K562 (cell line): Measurements from ENCODE around the gene MET. TPM values are rescaled to one million over a fixed set of nuclear protein-coding genes. Genes with fewer than 3 reads are reported as not detected.

Source experiments
- ATAC-seq: fragments of 200-7000 bp; cut with Tn5 transposase; 3 replicates; pipeline ENCODE4 v1.9.1; 2020; ENCODE audit warnings: moderate library complexity
- BruUV-seq: library from RNA; stranded (reverse); fragments of 400-500 nt; replicated peaks from 2 replicates; lab custom pipeline; 2021; lab: Mats Ljungman, UMichigan
- CTCF ChIA-PET: fragments of 300-600 bp; formaldehyde crosslinking; extraction: SDS; loops from one replicate; lab custom pipeline; 2021; ENCODE audit warnings: low intra/inter-chr PET ratio; lab: Yijun Ruan, JAX
- POLR2A ChIA-PET: fragments of 300-600, 350-650 bp; sonication (Branson Sonifier 250); formaldehyde crosslinking; extraction: SDS; loops from one replicate; lab custom pipeline; 2021; ENCODE audit warnings: antibody characterized with exemption, inconsistent platforms; lab: Yijun Ruan, JAX
- DNase-seq, 4 experiments: peaks; one replicate each; pipeline versions ENCODE4 v3.0.0 to v3.0.0-alpha.2; 2011 to 2018; ENCODE audit warnings: low spot score in 3 of 4, mixed read lengths in 3 of 4; ENCODE audit errors: extremely low read depth in 1 of 4
- FAIRE-seq: peaks from 2 replicates; lab custom pipeline; 2011; peaks lifted over from hg19 to GRCh38; lab: Jason Lieb, UNC
- H2AFZ ChIP-seq: 2 replicates; pipeline ENCODE4 v1.6.0; 2011; ENCODE audit warnings: low read depth, low read length, control low read depth, inconsistent platforms
- H3K27ac ChIP-seq: fragments of 200-600 bp; 3 replicates; pipeline ENCODE4 v1.8.0; 2011; ENCODE audit warnings: low read depth, mild to moderate bottlenecking, control low read depth, inconsistent platforms, low read length, moderate library complexity, mixed read lengths; ENCODE audit errors: extremely low read depth
- H3K27me3 ChIP-seq, 2 experiments: fragments of 300-600 bp in 1 of 2; 2 replicates in 1 of 2; 3 replicates in 1 of 2; pipeline versions ENCODE4 v1.6.0 to v1.8.0; 2011; ENCODE audit warnings: inconsistent platforms in 2 of 2, low read length in 2 of 2, mild to moderate bottlenecking in 1 of 2, mixed read lengths in 1 of 2, moderate library complexity in 1 of 2; ENCODE audit not compliant: control insufficient read depth in 2 of 2, insufficient read depth in 2 of 2
- H3K36me3 ChIP-seq: fragments of 300-600 bp; 3 replicates; pipeline ENCODE4 v1.8.0; 2011; ENCODE audit warnings: mild to moderate bottlenecking, low read length, inconsistent platforms; ENCODE audit not compliant: control insufficient read depth, insufficient read depth
- H3K4me1 ChIP-seq, 2 experiments: fragments of 200-600 bp in 1 of 2; replicated peaks in 1 of 2; 2 replicates in 1 of 2; 3 replicates in 1 of 2; pipeline versions ENCODE4 v1.5.1 to v1.8.0; 2011; ENCODE audit warnings: inconsistent platforms in 2 of 2, low read length in 2 of 2, mild to moderate bottlenecking in 1 of 2, mixed read lengths in 1 of 2, moderate library complexity in 1 of 2; ENCODE audit not compliant: control insufficient read depth in 2 of 2, insufficient read depth in 2 of 2
- H3K4me2 ChIP-seq: 2 replicates; pipeline ENCODE4 v1.6.1; 2011; ENCODE audit warnings: low read length, control low read depth, inconsistent platforms, mixed read lengths; ENCODE audit not compliant: insufficient read depth
- H3K4me3 ChIP-seq: fragments of 200-600 bp; sonication (generic), shearing (Covaris generic); 2 replicates; pipeline ENCODE4 v1.5.1; 2016; ENCODE audit warnings: control low read depth, inconsistent platforms
- H3K79me2 ChIP-seq: fragments of 200-600 bp; 3 replicates; pipeline ENCODE4 v1.8.0; 2011; ENCODE audit warnings: low read length, inconsistent platforms; ENCODE audit not compliant: control insufficient read depth, insufficient read depth
- H3K9ac ChIP-seq, 2 experiments: 2 replicates each; pipeline versions ENCODE4 v1.6.0 to v1.6.1; 2011; ENCODE audit warnings: low read depth in 2 of 2, low read length in 2 of 2, control low read depth in 1 of 2, inconsistent platforms in 1 of 2, mild to moderate bottlenecking in 1 of 2, mixed read lengths in 1 of 2; ENCODE audit not compliant: insufficient read depth in 1 of 2
- H3K9me1 ChIP-seq: one replicate; pipeline ENCODE4 v1.6.0; 2011; ENCODE audit warnings: inconsistent platforms, mild to moderate bottlenecking, low read length, moderate library complexity; ENCODE audit not compliant: control insufficient read depth, insufficient read depth
- H3K9me3 ChIP-seq: replicated peaks from 2 replicates; pipeline ENCODE4 v1.5.1; 2011; ENCODE audit warnings: low read depth, low read length, inconsistent platforms; ENCODE audit not compliant: control insufficient read depth, insufficient read depth
- H4K20me1 ChIP-seq: replicated peaks from 2 replicates; pipeline ENCODE4 v1.6.1; 2011; ENCODE audit warnings: low read length, inconsistent platforms, mixed read lengths; ENCODE audit not compliant: control insufficient read depth, insufficient read depth
- BHLHE40 ChIP-seq: IDR thresholded peaks from 2 replicates; pipeline ENCODE4 v1.6.1; 2011; ENCODE audit warnings: low read length, improper control_type of control experiment
- CBFA2T3 ChIP-seq: fragments of 450-650 bp; IDR thresholded peaks from 2 replicates; pipeline ENCODE4 v1.6.1; 2017
- CHD2 ChIP-seq: IDR thresholded peaks from 2 replicates; pipeline ENCODE4 v1.6.1; 2011; ENCODE audit warnings: low read depth, low read length
- CREBBP ChIP-seq: IDR thresholded peaks from one replicate; pipeline ENCODE4 v1.6.1; 2012; ENCODE audit warnings: low read depth, mild to moderate bottlenecking, control low read depth, inconsistent platforms, low read length
- EP300 ChIP-seq: IDR thresholded peaks from 2 replicates; pipeline ENCODE4 v1.6.1; 2012; ENCODE audit warnings: low read length, improper control_type of control experiment
- FOSL1 ChIP-seq: fragments of 200-800 bp; sonication (Bioruptor generic); conservative IDR thresholded peaks from 2 replicates; pipeline ENCODE4 v1.6.1; 2016; ENCODE audit warnings: missing genetic modification characterization, missing compliant biosample characterization
- FOXJ2 ChIP-seq: fragments of 200-800 bp; sonication (Bioruptor generic); IDR thresholded peaks from 2 replicates; pipeline ENCODE4 v1.6.1; 2016; ENCODE audit warnings: missing genetic modification characterization, missing compliant biosample characterization
- ILF3 ChIP-seq: fragments of 450-650 bp; IDR thresholded peaks from 2 replicates; pipeline ENCODE4 v1.6.1; 2018; ENCODE audit warnings: antibody characterized with exemption, mild to moderate bottlenecking, moderate library complexity, borderline replicate concordance
- RFX1 ChIP-seq: fragments of 450-650 bp; IDR thresholded peaks from 2 replicates; pipeline ENCODE4 v1.6.1; 2016; ENCODE audit warnings: mild to moderate bottlenecking, moderate library complexity
- SOX6 ChIP-seq: fragments of 450-650 bp; IDR thresholded peaks from 2 replicates; pipeline ENCODE4 v1.6.1; 2014; ENCODE audit warnings: mild to moderate bottlenecking
- SRF ChIP-seq, 2 experiments: fragments of 250-450, 450-650 bp in 1 of 2; sonication (Bioruptor Pico) in 1 of 2; sonication (generic) in 1 of 2; formaldehyde crosslinking; IDR thresholded peaks; 2 replicates each; pipeline versions ENCODE4 v1.5.0 to v1.5.1; 2020 to 2022; ENCODE audit warnings: mild to moderate bottlenecking in 1 of 2, missing genetic modification reagents in 1 of 2
- TAL1 ChIP-seq: fragments of 450-650 bp; IDR thresholded peaks from 2 replicates; pipeline ENCODE4 v1.6.1; 2016; ENCODE audit warnings: mild to moderate bottlenecking
- TEAD4 ChIP-seq, 2 experiments: sonication (generic) in 1 of 2; formaldehyde crosslinking in 1 of 2; IDR thresholded peaks; 2 replicates each; pipeline versions ENCODE4 v1.6.1 to v1.8.0; 2012 to 2022; ENCODE audit warnings: borderline replicate concordance in 1 of 2, inconsistent platforms in 1 of 2, low read length in 1 of 2, mild to moderate bottlenecking in 1 of 2, missing genetic modification reagents in 1 of 2
- ZNF311 ChIP-seq: fragments of 250-450 bp; sonication (Bioruptor Pico); IDR thresholded peaks from 2 replicates; pipeline ENCODE4 v1.4.0; 2020; ENCODE audit warnings: mild to moderate bottlenecking, moderate library complexity
- ZNF445 ChIP-seq: fragments of 250-450 bp; sonication (Bioruptor Pico); IDR thresholded peaks from 2 replicates; pipeline ENCODE4 v1.4.0; 2020; ENCODE audit warnings: low read depth, mild to moderate bottlenecking, moderate library complexity
- WGBS: fragments of 100-300 bp; shearing (Covaris generic); methylation state at CpG from one replicate; pipeline ENCODE4 v1.1.6; 2016; ENCODE audit warnings: low coverage, mixed read lengths; ENCODE audit not compliant: insufficient coverage; ENCODE audit errors: missing lambda C conversion rate; 5-methylcytosine and 5-hydroxymethylcytosine counted together
- in situ Hi-C: fragments of 300-500 bp; cut with MboI; formaldehyde crosslinking; loops from 4 replicates; pipeline ENCODE4 v1.15.0; 2018; ENCODE audit warnings: inconsistent platforms, mixed read lengths
- intact Hi-C: fragments of 100-400 bp; cut with micrococcal nuclease; formaldehyde crosslinking; loops from 2 replicates; pipeline ENCODE4 v1.14.2; 2022
- polyA plus RNA-seq, 8 experiments: library from polyadenylated mRNA; depleted of rRNA in 4 of 8; stranded (reverse) in 5 of 8; unstranded in 3 of 8; fragments of >200 nt; fragmentation: Nextera tagmentation in 2 of 8; fragmentation: Illumina TruSeq in 1 of 8; extraction: Ambion mirVana in 2 of 8; extraction: Trizol in 1 of 8; gene quantifications; 2 replicates each; pipeline versions ENCODE4 v1.2.1 to v1.2.3, GENCODE V29; 2011 to 2014; ENCODE audit warnings: inconsistent platforms in 1 of 8, missing spikeins in 1 of 8
- total RNA-seq, 7 experiments: library from RNA; depleted of rRNA in 6 of 7; stranded (reverse); fragments of >200 nt in 6 of 7; fragmentation: Illumina TruSeq in 2 of 7; extraction: Trizol in 2 of 7; gene quantifications; 2 replicates each; pipeline versions ENCODE4 v1.2.1 to v1.2.3, GENCODE V29; 2011 to 2021; ENCODE audit warnings: low replicate concordance in 1 of 7
- TF ChIP-seq, protein P1 (sequence below): sonication (generic); formaldehyde crosslinking; IDR thresholded peaks from 2 replicates; pipeline ENCODE4 v1.8.1; 2023; ENCODE audit warnings: mild to moderate bottlenecking, missing genetic modification reagents

The MET gene
- total and polyA plus RNA-seq, 9 of the 15 experiments (the other 6 are each of a cell fraction or from before 2014, with no cell fraction given): 0.84 to 2.4 (median 1.1) TPM

DNA sequence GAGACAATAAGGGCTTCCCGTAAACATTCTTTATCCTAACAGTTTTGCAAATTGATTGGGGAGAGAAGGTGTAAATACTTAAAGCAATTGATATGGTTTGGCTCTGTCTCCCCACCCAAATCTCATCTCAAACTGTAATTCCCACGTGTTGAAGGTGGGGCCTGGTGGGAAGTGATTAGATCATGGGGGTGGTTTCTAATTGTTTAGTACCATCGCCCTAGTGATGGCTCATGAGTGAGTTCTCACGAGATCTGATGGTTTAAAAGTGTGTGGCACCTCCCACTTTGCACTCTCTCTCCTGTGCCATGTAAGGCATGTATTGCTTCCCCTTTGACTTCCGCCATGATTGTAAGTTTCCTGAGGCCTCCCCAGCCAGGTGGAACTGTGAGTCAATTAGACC lies 168.3 kb downstream of the MET start:
- H3K27ac ChIP-seq: no peak overlapping the region
- ChIA-PET POLR2A (no interaction called here), CTCF (interaction anchor here (0.6 kb wide), 1 partner anchor 1983 kb away, joined by 3 read pairs; no protein-coding TSS in a partner anchor)
- H3K9me3 ChIP-seq: no peaks in the 10 kb centered on the region
- no peak overlapping the region for H3K4me3 ChIP-seq
- peak; percentile 41 for ATAC-seq
- H3K4me2 ChIP-seq: no peak overlapping the region
- H4K20me1 ChIP-seq: no peaks in the 10 kb centered on the region
- BruUV-seq: no TSS peak
- in situ Hi-C loops (no loop called here), intact Hi-C loops (no loop called here)
- H3K4me1 ChIP-seq: peaks cover 0 to 9% of the 10 kb centered on the region in 2 experiments; a peak in 2 of 5 replicates
- H3K9ac ChIP-seq: no peak overlapping the region
- DNase-seq: no peak
- no peaks in the 10 kb centered on the region for H3K9me1 ChIP-seq
- FAIRE-seq: no peak
- no peaks in the 10 kb centered on the region for H3K79me2 ChIP-seq
- no peaks in the 10 kb centered on the region for H3K36me3 ChIP-seq
- H2AFZ ChIP-seq: no peak overlapping the region
- 10% methylated on average over 5 of the region's 5 CpGs for WGBS
- H3K27me3 ChIP-seq: peaks cover 27 to 32% of the 10 kb centered on the region in 2 experiments
- TF ChIP-seq TAL1 (peak; percentile 53), ZNF311 (no peak), RFX1 (peak; percentile 56), FOSL1 (tag) (0 out of 2 replicates have a peak, but pooled peaks have one; percentile 43), ZNF445 (CRISPR knock-in tag) (no peak), CBFA2T3 (peak; percentile 44), CHD2 (peak; percentile 85), SOX6 (peak; percentile 62; the same call in 1 of the 2 replicates), EP300 (peak; percentile 30; the same call in 1 of the 2 replicates), TEAD4 (IDR thresholded peaks at IDR 0.05; ENCODE audit: low read length) (peak; percentile 41; the same call in 1 of the 2 replicates), TEAD4 (CRISPR knock-in tag; IDR thresholded peaks at IDR 0.05; ENCODE audit: borderline replicate concordance) (no peak), CREBBP (no peak), SRF (CRISPR knock-in tag; IDR thresholded peaks at IDR 0.05) (peak in 1 of 2 experiments; percentile 82; a peak in 2 of 4 replicates), FOXJ2 (peak; percentile 87), BHLHE40 (peak; percentile 25; the same call in 1 of the 2 replicates), ILF3 (no peak)
- TF ChIP-seq, protein P1, sequence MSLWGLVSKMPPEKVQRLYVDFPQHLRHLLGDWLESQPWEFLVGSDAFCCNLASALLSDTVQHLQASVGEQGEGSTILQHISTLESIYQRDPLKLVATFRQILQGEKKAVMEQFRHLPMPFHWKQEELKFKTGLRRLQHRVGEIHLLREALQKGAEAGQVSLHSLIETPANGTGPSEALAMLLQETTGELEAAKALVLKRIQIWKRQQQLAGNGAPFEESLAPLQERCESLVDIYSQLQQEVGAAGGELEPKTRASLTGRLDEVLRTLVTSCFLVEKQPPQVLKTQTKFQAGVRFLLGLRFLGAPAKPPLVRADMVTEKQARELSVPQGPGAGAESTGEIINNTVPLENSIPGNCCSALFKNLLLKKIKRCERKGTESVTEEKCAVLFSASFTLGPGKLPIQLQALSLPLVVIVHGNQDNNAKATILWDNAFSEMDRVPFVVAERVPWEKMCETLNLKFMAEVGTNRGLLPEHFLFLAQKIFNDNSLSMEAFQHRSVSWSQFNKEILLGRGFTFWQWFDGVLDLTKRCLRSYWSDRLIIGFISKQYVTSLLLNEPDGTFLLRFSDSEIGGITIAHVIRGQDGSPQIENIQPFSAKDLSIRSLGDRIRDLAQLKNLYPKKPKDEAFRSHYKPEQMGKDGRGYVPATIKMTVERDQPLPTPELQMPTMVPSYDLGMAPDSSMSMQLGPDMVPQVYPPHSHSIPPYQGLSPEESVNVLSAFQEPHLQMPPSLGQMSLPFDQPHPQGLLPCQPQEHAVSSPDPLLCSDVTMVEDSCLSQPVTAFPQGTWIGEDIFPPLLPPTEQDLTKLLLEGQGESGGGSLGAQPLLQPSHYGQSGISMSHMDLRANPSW: 0 out of 2 replicates have a peak, but pooled peaks have one; percentile 27
